ENCODE measurements around the gene ASB4.
"Not testable (repeated sequence)": the region's sequence is repeated elsewhere in the genome, so short reads cannot be mapped to it uniquely, and the experiment has no call there.

The ASB4 gene

DNA sequence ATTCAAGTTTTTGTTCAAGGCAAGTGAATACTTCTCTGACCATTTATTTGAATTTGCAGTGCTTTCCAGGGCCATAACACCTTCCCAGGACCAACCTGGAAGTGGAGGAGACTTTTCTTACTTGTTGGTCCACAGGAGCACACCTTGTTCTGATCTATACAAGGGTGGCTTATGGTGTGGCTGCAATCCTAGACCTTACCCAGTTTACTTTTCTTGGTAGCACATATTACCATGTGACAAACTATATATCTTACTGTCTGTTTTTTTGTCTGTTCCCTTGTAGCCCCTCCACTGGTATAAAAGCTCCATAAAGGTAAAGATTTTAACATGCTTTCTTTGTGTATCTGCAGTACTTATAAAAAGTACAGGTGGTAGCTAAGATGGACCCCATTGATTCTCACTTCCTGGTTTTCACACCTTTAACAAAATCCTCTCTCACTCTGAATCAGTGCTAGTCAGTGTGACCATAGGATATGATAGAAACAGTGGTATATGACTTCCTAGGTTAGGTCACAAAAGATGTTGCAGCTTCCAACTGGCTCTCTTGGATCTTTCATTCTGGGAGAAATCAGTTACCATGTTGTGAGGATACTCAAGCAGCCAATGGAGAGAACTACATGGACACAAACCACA, 5.6 kb upstream of the ASB4 start:
- no peak for DNase-seq

DNA sequence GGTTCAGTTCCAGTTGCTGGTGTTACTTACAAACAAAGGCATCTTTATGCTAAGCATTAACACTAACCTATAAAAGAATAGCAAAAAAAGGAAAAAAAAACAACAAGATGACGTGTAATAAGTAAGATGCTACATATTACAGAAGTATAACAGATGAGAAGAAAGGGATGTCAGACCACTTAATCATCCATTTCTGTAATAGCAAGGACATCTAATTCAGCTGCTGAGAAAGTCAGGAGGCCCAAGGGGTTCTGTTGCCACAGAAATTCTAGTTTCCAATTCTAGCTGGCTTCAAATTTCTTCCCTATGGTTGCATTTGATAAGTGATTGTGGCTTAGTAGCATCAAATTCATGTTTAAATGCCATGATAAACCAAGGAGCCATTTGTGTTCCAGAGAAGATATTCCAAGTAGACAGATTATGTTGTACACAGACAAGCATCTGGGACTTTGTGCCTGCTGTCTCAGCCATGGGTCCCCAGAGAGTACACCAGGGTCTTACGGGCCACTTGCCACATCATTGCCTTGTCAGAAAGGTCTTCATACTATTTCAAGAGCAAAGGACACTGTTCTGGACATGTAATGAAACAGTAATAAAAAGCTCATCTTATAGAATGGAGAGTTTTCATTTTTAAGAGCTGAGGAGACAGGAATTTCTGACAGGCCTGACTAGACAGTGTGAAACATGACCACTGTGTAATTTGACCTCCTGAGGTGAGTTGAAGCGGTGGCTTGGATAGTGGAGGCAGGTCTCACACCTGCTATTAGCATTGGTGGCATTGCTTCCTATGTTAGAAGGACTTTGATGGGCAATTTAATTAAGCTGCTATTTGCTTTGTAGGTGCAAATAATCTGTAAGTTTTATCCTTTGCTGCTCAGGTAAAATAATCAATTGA, 4.2 kb upstream of the ASB4 start:
- DNase-seq, result no peak

DNA sequence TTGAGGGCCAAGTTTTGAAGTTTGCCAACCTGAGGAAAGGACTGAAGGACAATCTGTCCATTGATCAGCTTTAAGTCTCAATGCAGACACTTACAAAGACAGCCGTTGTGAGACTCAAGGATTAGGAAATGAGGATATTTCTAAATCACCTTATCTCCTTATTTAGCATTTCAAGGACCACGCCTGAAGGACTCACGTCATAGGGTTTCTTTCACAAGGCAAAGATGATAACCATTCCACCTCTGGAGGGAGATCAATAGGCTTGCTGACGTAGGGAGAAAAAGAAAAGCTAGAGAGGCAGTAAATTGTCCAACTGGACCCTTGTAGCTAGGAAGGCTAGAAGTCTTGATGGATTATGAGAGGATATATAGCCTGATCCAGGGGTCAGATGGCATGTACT, 3.3 kb upstream of the ASB4 start:
- DNase-seq, result no peak

DNA sequence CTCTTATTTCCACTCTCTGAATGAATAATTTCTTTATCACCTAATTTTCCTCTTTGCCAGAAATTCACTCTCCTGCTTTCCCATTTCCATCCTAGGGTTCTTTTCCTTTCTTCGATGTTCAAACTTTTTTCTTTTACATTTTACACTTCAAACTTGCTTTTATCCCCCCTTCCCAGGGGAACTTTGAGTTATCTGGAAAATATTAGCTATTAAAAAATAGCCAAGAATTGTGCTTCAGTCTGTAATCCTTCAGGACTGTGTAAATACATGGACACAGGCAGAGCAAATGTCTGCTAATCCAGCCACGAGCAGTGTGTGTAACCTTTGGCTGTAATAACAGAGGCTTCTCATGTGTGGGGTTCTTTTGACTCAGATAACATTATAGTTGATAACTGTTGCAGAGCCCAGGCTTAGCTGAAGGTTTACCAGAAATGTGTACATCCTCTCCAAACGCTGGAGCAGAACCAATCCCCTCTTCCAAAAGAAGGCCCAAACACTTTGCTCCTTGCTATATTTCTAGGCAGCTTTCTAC, 4.6 kb downstream of the ASB4 start:
- no peak for DNase-seq

DNA sequence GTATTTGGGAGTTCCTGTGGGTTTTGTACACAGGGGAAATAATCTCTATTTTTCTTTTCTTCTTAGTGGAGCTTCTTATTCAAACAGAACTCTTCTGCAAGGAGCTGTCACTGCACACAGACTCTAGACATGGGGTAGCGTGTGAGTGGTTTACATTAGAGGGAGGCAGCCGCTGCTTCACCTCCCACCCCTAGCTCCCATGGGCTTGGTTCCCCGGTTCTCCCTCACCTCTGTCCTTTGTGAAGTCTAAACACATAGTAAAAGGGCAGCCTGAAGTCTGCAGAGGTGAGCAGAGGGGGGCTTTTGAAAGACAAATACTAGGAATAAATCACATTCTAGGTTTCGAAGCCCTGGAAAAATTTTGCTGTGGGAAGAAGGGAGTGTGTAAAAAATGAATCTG, 5.5 kb downstream of the ASB4 start:
- no peak for DNase-seq

DNA sequence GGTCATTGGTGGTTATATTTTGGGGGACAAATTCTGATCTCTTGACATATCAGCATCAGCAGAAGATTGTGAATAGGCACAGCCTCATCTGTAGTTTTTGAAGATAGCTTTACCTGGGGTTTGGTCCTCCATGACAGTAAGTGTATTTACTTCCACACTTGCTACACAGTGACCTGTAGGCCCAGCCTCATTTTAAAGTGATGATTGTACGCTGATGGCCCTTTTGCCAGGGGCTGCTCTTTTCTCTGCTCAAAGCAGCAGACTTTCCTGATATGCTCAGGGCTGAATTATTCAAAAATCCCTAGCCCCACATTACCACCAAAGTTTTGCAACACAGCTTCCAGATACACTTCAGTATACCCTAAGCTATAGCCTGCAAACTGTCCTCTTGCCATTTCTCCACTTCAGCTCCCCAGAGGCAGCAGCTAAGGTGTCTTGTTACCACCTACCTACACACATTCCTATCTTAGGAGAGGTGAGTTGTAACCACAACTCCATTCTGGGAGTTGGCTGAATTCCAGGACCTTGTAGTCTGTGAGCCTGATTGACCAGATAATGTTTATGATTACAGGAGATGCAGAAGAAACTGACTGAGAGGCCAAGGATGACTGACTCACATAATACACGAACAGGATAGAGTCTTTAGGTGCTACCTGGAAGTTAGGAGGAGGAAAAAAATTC, 6.0 kb downstream of the ASB4 start:
- no peak for DNase-seq

DNA sequence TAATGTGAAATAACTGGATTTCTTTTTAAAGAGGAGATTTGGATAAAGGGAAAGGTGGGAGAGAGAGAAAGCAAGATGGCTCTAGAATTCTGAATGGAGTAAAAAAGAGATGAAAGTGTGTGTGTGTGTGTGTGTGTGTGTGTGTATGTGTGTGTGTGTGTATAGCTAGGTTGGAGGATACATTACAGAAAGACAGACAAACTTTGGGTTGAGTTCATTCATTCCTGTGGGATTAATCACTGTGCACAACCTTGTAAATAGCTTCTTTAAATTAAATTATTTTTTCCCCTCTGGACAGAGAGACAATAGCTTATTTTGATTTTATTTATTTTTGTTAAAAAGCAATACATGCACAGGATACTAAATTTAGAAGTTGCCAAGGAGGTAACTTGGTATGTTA, 7.5 kb downstream of the ASB4 start:
- DNase-seq, result no peak

DNA sequence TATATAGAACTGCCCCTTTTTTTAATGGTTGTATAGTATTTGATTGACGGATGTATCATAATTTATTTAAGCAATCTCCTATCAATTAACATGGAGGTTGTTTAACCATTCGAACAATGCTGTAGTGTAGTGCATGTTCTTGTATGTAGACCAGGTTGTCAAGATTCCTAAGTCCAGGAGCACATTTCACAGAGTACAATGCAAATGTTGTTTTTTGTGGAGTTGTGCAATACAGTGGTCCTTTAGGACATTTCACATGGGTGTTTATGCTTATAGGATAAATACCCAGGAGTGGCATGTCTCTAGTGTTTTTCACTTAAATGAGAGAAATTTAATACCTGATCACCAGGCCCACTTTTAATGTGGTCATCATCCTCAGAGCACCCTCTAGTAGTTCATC, 8.1 kb downstream of the ASB4 start:
- no peak for DNase-seq

DNA sequence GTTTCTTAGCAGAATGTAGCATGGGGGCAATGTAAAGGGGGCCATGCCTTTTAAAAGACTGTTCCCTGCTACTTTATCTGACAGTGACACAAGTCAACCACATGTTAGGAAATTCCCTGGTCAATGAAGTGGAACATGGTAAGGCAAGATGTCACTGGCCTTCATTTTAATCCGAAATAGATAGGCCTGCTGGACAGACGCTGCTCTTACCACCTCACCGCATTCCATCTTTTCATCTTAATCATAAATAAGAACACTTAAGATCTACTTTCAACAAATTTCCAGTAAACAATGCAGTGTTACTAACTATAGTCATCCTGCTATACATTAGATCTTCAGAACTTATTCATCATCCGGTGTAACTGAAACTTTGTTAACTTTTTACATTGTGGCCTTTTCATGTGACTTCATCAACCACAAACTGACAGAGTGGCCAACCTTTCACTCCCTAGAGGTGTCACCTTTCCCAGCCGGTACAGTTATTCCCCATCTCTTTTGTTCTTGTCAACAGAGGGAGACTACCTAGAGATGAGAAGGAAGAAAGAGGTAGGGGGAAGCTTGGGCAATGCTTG, 15.6 kb downstream of the ASB4 start:
- peak; percentile 11 for DNase-seq

DNA sequence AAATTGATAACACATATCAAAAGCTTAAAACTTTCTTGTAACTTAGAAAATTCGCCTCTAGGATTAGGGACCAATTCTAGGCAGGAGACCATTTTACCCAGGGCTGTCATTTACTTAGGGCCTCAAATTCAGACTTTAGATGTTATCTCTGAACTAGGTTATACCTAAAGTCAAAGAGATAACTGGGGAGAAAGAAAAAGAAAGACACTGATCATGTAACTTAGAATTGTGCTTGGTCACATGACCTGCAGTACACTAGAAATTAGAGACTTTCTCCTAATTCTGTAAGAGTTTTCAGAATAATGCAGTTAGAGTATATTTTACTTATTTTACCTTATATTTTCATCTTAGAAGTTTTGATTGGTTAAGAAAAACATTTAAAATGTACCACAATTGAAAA, 16.7 kb downstream of the ASB4 start:
- DNase-seq, result no peak

DNA sequence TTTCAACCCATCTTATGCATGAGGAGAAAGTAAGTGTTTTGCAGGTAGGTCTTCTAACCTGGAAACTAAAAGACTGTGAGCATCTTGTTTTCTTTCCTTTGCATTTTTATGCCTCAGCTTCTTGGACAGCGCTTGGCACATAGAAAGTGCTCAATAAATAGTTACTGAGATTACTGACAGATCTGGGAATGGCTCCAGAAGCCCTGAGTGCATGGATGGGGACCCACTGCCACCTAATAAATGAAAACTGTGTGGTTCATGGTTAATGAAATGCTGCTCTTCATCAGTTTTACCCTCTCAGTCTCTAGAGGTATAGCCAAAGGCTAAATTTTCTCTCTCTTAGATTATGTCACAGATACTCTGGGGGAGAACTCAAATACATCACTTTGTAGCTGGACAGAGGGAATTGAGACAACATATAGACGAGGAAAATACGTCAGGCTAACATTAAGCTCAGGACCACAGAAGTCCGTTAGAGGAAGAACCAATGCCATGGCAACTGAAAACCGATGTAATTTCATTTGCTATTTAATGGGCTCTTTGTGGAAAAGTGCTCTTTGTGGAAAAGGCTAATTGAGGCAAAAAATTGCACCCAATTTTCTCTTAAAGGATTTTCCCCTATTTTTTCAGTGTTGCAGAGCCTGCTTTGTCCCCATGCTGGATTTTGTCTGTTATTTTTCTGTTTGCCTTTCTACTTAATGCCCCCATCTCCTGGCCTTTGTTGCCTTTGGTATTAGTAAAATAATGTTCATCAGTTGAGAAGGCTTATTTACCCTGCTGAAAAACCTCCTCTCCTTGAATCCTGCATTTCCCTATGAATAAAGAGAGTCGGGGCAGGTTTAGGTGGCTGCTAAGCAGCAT, 17.8 kb downstream of the ASB4 start:
- DNase-seq, result no peak

DNA sequence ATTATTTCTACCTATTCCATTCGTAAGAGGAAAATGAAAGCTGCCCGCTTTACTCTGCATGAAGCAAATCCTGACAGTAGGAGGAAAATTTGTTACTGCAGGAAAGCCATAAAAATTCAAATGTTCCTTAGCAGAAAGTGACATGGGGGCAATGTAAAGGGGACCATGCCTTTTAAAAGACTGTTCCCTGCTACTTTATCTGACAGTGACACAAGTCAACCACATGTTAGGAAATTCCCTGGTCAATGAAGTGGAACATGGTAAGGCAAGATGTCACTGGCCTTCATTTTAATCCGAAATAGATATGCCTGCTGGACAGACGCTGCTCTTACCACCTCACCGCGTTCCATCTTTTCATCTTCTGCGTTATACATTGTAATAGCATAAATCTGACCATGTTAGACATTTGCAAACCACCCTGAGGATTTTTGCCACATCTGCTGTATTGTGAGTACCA, 18.4 kb downstream of the ASB4 start:
- not testable (repeated sequence) for DNase-seq

DNA sequence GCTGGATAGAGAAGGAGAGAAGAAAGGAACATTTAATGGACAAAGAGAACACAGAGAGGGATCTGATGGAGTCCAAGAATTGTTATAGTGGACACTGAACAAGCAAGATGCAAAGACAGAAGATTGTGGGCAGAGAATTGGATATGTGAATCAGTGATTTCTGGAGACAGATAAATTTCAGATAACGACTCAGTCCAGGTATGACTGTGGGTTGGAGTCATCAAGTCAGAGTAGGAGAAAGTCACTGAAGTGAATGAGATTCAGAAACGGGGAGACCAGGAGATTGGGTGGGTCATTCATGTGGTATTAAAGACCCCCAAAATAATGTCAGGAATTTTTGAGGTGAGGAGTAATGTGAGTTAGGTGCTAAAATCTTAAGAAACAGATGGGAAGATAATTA, 23.0 kb downstream of the ASB4 start:
- no peak for DNase-seq

DNA sequence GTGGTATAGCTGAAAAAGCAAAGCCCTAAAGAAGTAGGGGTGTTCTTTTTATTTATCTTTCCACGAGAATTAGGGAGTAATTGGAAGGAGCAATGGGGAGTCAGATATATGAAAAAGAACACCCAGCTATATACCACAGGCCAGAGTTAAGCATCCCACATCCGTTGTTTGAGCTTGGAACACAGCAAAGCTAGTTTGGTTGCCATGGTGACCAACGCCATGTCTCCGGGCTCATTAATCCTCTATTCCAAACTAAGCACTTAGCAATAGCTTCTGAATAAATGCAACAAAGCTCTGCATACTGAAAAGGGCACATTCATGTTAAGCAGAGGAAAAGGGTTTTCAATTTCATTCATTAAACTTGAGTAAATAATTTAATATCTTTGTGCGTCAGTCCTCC, 23.5 kb downstream of the ASB4 start:
- no peak for DNase-seq

DNA sequence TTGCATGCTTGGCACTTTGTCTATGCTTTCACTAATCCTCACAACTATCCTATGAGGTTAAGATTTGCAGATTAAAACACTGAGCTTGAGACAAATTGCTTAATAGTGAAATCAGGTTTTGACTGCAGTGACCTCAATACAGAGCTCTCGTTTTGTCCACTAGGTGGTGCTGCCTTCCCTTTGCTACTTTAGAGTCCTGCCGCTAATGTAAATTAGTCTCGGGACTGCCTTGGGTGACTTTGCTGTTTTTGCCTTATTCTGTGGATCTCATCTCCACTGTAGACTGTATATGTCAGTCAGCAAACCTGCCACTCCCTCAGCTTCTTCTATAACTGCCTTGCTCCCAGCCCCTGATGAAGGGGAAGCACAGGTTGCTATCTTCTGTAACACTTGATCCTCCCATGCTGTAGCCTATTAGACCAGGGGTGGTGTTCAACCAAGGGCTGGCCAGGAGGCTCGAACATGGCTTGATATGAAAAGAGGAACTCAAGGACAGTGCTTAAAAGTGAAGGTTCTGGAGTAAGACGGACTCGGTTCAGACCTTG, 26.0 kb downstream of the ASB4 start:
- DNase-seq, result peak; percentile 70

DNA sequence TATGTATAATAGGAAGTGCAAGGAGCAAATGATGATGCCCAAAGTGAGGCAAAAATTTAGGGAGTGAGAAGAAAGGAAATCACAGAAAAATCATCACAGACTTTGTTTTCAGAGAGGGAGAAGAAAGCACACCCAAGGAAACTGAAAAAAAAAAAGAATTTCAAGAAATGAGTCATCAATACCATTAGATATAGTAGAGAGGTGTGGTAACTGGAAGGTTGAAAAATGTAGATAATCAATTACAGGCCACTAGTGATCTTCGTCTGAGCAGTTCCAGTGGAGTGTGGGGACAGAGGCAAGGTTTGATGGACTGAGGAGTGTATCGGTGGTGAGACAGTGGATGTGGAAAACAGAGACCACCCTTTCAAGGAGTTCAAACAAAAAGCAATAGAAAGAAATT, 31.7 kb downstream of the ASB4 start:
- no peak for DNase-seq

DNA sequence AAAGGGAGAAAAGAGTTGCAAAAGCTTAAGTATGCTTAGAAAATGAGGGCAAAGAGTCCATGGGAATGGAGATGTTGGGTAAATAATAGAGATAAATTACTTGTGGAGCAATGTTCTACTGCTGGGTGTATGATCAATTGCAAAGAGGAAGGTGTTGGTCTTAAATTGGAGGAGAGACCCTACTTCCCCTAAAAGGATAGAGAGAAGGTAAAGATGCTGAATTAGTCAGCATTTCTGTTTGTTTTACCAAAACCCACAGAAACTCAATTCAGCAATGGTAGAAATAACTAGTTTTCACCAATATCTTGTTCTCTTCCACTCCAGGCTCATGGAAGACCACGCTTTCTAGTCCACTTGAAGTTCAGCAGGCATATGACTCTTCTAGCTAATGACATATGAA, 32.1 kb downstream of the ASB4 start:
- no peak for DNase-seq

DNA sequence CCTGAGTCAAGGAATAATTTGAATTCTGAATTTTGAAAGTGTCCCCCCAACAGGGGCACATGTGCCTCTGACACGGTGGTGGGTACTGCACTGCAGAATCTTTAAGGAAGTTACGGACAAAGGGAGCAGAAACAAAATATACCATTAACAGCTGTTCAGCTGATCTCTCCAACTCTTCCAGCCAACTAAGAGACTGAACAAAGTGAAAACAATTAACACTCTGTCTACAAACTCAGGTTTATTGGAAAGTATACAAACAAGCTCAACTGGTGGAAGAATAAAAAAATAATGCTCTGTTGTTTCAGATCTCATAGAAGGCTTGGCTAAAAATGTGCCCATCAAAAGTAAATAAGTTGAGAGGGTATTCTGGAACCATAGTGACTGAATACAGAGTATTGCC, 34.4 kb downstream of the ASB4 start:
- no peak for DNase-seq

DNA sequence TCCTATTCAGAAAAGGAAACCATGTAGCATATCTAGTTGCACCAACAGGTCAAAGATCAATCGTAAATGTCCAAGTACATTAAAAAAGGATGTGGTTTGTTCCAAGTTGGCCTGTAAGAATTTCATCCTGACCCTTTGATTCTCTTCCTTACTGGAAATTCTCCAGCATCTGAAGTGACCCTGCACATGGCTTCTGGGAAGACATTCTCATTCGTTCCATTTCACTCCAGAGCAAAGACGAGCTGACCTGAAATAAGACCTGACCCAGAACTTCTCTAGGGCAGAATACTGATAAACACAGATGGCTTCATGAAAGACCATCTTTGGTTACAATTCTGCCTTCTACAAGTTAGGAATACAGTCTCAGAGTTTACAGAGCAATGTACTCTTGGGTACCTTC, 39.8 kb downstream of the ASB4 start:
- no peak for DNase-seq

DNA sequence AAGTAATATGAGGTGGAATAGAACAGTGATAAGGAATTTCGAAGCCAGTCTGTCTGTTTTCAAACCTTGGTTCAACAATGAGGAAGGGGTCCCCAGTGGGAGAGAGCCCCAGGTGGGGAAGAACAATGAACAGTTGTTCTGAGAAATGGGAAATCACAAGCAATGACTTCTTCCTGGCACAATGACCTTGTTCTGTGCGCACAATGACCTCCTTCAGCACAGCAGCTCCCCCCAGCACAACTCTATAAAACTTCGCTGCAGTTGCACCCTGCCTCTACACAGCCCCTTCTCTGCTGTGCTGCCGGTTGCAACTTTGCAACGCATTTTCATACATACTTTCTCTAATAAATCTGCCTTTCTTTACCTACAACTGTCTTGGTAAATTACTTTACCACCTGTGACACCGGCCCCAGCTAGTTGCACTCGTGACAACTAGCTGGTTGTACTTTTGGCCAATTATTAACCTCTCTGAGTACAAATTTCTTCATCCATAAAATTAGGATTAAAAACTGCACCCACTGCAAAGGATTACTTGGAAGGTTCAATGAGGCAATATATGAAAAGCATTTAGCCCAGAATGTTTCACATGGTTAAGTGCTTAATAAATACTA, 40.5 kb downstream of the ASB4 start:
- no peak for DNase-seq

DNA sequence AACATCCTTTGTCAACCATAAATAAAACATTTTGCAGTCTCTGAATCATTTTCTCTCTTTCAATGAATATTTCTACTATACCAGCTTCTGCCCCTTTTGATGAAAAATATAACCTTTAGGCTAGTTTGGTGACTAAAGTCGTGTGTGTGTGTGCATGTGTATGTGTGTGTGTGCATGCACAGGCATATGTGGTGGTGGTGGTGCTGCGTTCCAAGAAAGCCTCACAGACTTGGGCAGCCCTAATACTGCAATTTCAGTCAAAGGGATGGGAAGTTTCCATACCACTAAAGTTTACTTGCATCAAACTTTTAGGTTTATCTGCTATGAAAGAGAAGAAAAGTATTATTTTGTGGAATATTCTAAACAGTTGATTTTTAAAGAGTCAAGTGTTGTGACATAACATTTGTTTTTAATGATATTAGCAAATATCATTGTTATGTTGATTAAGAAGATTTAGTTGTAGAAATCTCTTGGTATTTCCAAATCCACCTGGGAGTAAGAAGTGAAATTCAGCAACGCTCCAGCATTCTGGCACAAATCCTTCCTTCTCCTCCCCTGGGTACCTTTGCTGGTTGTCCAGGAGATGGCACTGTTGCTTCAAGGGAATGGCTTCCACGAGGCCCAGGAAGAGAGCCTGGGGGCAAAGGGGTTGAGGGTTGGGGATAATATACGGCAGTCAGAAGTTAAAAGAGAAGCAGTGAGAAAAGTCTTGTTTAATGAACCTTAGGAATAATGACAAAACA, 41.5 kb downstream of the ASB4 start:
- DNase-seq, result peak; percentile 13

Measured in activated CD4-positive, alpha-beta T cell treated with anti-CD3 and anti-CD28 coated beads for 48 hours (primary cell).